ENCODE results near the gene DRC7.

GRCh38 chr16:57774705-57775285, 80.2 kb downstream of the DRC7 start:
- TF ChIP-seq EZH2 (IDR thresholded peaks at IDR 0.05) (no peak), FOXP2 (optimal IDR thresholded peaks at IDR 0.05; ENCODE audit: control extremely low read depth, extremely low read length, insufficient read depth) (no peak), POLR2AphosphoS5 (IDR thresholded peaks at IDR 0.05; ENCODE audit: borderline replicate concordance, low read depth, low read length) (no peak)
